IMR-90 (cell line): ENCODE data around the gene BEGAIN. TPM values are rescaled to one million over a fixed set of nuclear protein-coding genes. Genes with fewer than 3 reads are reported as not detected.
A peak's percentile ranks its signal among the peaks of the same experiment; 100 is the strongest.

ENCODE experiments used
- ATAC-seq: fragments of 200-7000 bp; cut with Tn5 transposase; 2 replicates; pipeline ENCODE4 v1.9.1; 2020; ENCODE audit warnings: low read depth, mild to moderate bottlenecking, moderate library complexity
- BruUV-seq: library from RNA; stranded (reverse); fragments of 400-500 nt; replicated peaks from 2 replicates; lab custom pipeline; 2021; lab: Mats Ljungman, UMichigan
- CTCF ChIA-PET: fragments of 300-600 bp; formaldehyde crosslinking; extraction: SDS; loops from one replicate; lab custom pipeline; 2021; ENCODE audit warnings: antibody characterized with exemption; lab: Yijun Ruan, JAX
- POLR2A ChIA-PET: fragments of 300-600 bp; sonication (Branson Sonifier 250); formaldehyde crosslinking; loops from one replicate; lab custom pipeline; 2022; ENCODE audit warnings: antibody characterized with exemption; ENCODE audit not compliant: unreplicated experiment; lab: Charles Lee
- DNase-seq: peaks from one replicate; pipeline ENCODE4 v3.0.0; 2013
- H2AFZ ChIP-seq: replicated peaks from 2 replicates; pipeline ENCODE3; 2013; ENCODE audit warnings: low read length, mild to moderate bottlenecking; ENCODE audit not compliant: poor library complexity
- H2AK5ac ChIP-seq: 2 replicates; pipeline ENCODE4 v1.6.1; 2013; ENCODE audit warnings: low read depth, low read length, inconsistent platforms
- H2AK9ac ChIP-seq: replicated peaks from 2 replicates; pipeline ENCODE3; 2013; ENCODE audit warnings: mild to moderate bottlenecking, low read depth, low read length, moderate library complexity; ENCODE audit not compliant: poor library complexity
- H2BK120ac ChIP-seq: 2 replicates; pipeline ENCODE4 v1.6.1; 2013; ENCODE audit warnings: low read depth, low read length, inconsistent platforms
- H2BK15ac ChIP-seq: 3 replicates; pipeline ENCODE4 v1.6.1; 2013; ENCODE audit warnings: low read depth, low read length, inconsistent platforms
- H2BK20ac ChIP-seq: 2 replicates; pipeline ENCODE4 v1.6.1; 2013; ENCODE audit warnings: low read depth, mild to moderate bottlenecking, inconsistent platforms, low read length, moderate library complexity
- H2BK5ac ChIP-seq: 2 replicates; pipeline ENCODE4 v1.6.1; 2013; ENCODE audit warnings: mild to moderate bottlenecking, low read depth, low read length, inconsistent platforms; ENCODE audit not compliant: poor library complexity, severe bottlenecking
- H3K14ac ChIP-seq: replicated peaks from 2 replicates; pipeline ENCODE4 v1.6.1; 2013; ENCODE audit warnings: low read depth, low read length, inconsistent platforms
- H3K18ac ChIP-seq: 2 replicates; pipeline ENCODE4 v1.6.1; 2013; ENCODE audit warnings: low read depth, low read length, control low read depth
- H3K23ac ChIP-seq: 2 replicates; pipeline ENCODE4 v1.6.1; 2013; ENCODE audit warnings: low read depth, low read length, inconsistent platforms
- H3K27ac ChIP-seq: 2 replicates; pipeline ENCODE4 v1.5.1; 2013; ENCODE audit warnings: mild to moderate bottlenecking, control low read depth, low read length; ENCODE audit not compliant: insufficient read depth
- H3K27me3 ChIP-seq: 2 replicates; pipeline ENCODE4 v1.6.1; 2013; ENCODE audit warnings: low read length; ENCODE audit not compliant: control insufficient read depth, insufficient read depth
- H3K36me3 ChIP-seq: 2 replicates; pipeline ENCODE4 v1.6.1; 2013; ENCODE audit warnings: low read length, mixed read lengths; ENCODE audit not compliant: control insufficient read depth, insufficient read depth
- H3K4ac ChIP-seq: 2 replicates; pipeline ENCODE4 v1.6.1; 2013; ENCODE audit warnings: low read depth, low read length, inconsistent platforms
- H3K4me1 ChIP-seq: 2 replicates; pipeline ENCODE4 v1.6.1; 2013; ENCODE audit warnings: low read length, mixed read lengths; ENCODE audit not compliant: control insufficient read depth, insufficient read depth
- H3K4me2 ChIP-seq: 2 replicates; pipeline ENCODE4 v1.6.1; 2013; ENCODE audit warnings: low read depth, mild to moderate bottlenecking, control low read depth, low read length, moderate library complexity
- H3K4me3 ChIP-seq: 2 replicates; pipeline ENCODE4 v1.5.1; 2013; ENCODE audit warnings: low read depth, mild to moderate bottlenecking, control low read depth, low read length, moderate library complexity; ENCODE audit not compliant: insufficient read depth
- H3K56ac ChIP-seq: 2 replicates; pipeline ENCODE4 v1.6.1; 2013; ENCODE audit warnings: low read length, inconsistent platforms; ENCODE audit not compliant: insufficient read depth; ENCODE audit errors: extremely low read depth
- H3K79me1 ChIP-seq, 2 experiments: 2 replicates each; pipeline ENCODE4 v1.6.1; 2013; ENCODE audit warnings: low read length in 2 of 2, inconsistent platforms in 1 of 2, low read depth in 1 of 2
- H3K9ac ChIP-seq: 2 replicates; pipeline ENCODE4 v1.6.1; 2013; ENCODE audit warnings: low read depth, low read length, control low read depth
- H3K9me1 ChIP-seq: 2 replicates; pipeline ENCODE4 v1.6.1; 2013; ENCODE audit warnings: low read length, inconsistent platforms; ENCODE audit not compliant: insufficient read depth
- H3K9me3 ChIP-seq: 2 replicates; pipeline ENCODE4 v1.6.1; 2013; ENCODE audit warnings: low read length; ENCODE audit not compliant: control insufficient read depth, insufficient read depth
- H4K20me1 ChIP-seq: 2 replicates; pipeline ENCODE4 v1.6.1; 2013; ENCODE audit warnings: low read length, inconsistent platforms; ENCODE audit not compliant: insufficient read depth
- H4K5ac ChIP-seq: 2 replicates; pipeline ENCODE4 v1.6.1; 2013; ENCODE audit warnings: mild to moderate bottlenecking, low read depth, low read length, control low read depth
- H4K8ac ChIP-seq, 2 experiments: 2 replicates each; pipeline ENCODE4 v1.6.1; 2013; ENCODE audit warnings: low read depth in 2 of 2, low read length in 2 of 2, control low read depth in 1 of 2, inconsistent platforms in 1 of 2
- H4K91ac ChIP-seq: 2 replicates; pipeline ENCODE4 v1.6.1; 2013; ENCODE audit warnings: low read depth, low read length, inconsistent platforms; ENCODE audit not compliant: insufficient read depth
- CHD1 ChIP-seq: IDR thresholded peaks from 2 replicates; pipeline ENCODE4 v1.6.1; 2012; ENCODE audit warnings: low read depth, low read length, improper control_type of control experiment
- WGBS, 2 experiments: methylation state at CpG; one replicate each; pipeline versions ENCODE4 v1.1.5 to v1.1.7; 2013; ENCODE audit warnings: missing lambda C conversion rate in 2 of 2; ENCODE audit not compliant: insufficient read length in 1 of 2; ENCODE audit errors: extremely low coverage in 2 of 2; 5-methylcytosine and 5-hydroxymethylcytosine counted together
- dilution Hi-C: fragments of 300-500 bp; cut with HindIII; formaldehyde crosslinking; loops from one replicate; pipeline ENCODE4 v1.14.3; 2018; ENCODE audit warnings: low sequenced_read_pairs; ENCODE audit not compliant: unreplicated experiment
- in situ Hi-C: fragments of 300-500 bp; cut with MboI; formaldehyde crosslinking; loops from 3 replicates; pipeline ENCODE4 v1.14.3; 2019; ENCODE audit warnings: low sequenced_read_pairs, inconsistent platforms, mixed read lengths
- intact Hi-C: fragments of 100-400 bp; cut with micrococcal nuclease; formaldehyde crosslinking; loops from 2 replicates; pipeline ENCODE4 v1.10.0; 2022
- polyA plus RNA-seq, 3 experiments: library from polyadenylated mRNA; depleted of rRNA; stranded (reverse); fragments of >200 nt; gene quantifications; 2 replicates each; pipeline ENCODE4 v1.2.3, GENCODE V29; 2012; ENCODE audit warnings: low replicate concordance in 1 of 3
- total RNA-seq: library from RNA; depleted of rRNA; stranded (reverse); fragments of >200 nt; gene quantifications from 2 replicates; pipeline ENCODE4 v1.2.3, GENCODE V29; 2012

The BEGAIN gene
- total and polyA plus RNA-seq, 2 of the 4 experiments (the other 2 are of a cell fraction): 0.18 to 0.99 TPM

GRCh38 chr14:100586403-100587085 is 673 bp downstream of the BEGAIN start:
- Histone ChIP-seq H3K4ac (no peak overlapping the region), H4K8ac (no peak overlapping the region), H3K23ac (no peak overlapping the region), H3K4me2 (peak overlapping the region; percentile 49; the same call in 1 of the 2 replicates), H4K5ac (no peak overlapping the region), H2AK5ac (no peak overlapping the region), H3K36me3 (no peaks in the 10 kb centered on the region), H3K9me1 (no peaks in the 10 kb centered on the region), H4K20me1 (no peaks in the 10 kb centered on the region), H3K18ac (no peak overlapping the region), H2BK20ac (no peak overlapping the region), H3K9ac (no peak overlapping the region), H3K14ac (no peak overlapping the region), H3K79me1 (no peaks in the 10 kb centered on the region), H2AK9ac (no peak overlapping the region), H2BK5ac (no peak overlapping the region), H3K56ac (no peak overlapping the region), H2BK15ac (no peak overlapping the region), H3K4me3 (peak overlapping the region; percentile 32), H3K4me1 (no peaks in the 10 kb centered on the region), H2BK120ac (no peak overlapping the region), H2AFZ (peak overlapping the region; percentile 86), H3K27ac (no peak overlapping the region), H3K27me3 (peaks cover 58% of the 10 kb centered on the region), H3K9me3 (no peaks in the 10 kb centered on the region), H4K91ac (no peak overlapping the region)
- ATAC-seq (peak; percentile 58), DNase-seq (no peak)
- in situ Hi-C loops (no loop called here), intact Hi-C loops (no loop called here), dilution Hi-C loops (no loop called here)
- CTCF ChIA-PET: no interaction called here
- BruUV-seq: no TSS peak
- no peak for TF ChIP-seq CHD1
- POLR2A ChIA-PET: no interaction called here
- WGBS, 2 experiments: 0% methylated on average over 7 of the region's 62 CpGs; no CpG with 5 or more reads in 1 of the 2 experiments
